Measurements from ENCODE around the gene EPHA3. TPM values are rescaled to one million over a fixed set of nuclear protein-coding genes. Genes with fewer than 3 reads are reported as not detected.

The EPHA3 gene
- total and polyA plus RNA-seq, 2 donors (not counting 3 experiments of a cell fraction or from before 2014, with no cell fraction given), result not detected

DNA sequence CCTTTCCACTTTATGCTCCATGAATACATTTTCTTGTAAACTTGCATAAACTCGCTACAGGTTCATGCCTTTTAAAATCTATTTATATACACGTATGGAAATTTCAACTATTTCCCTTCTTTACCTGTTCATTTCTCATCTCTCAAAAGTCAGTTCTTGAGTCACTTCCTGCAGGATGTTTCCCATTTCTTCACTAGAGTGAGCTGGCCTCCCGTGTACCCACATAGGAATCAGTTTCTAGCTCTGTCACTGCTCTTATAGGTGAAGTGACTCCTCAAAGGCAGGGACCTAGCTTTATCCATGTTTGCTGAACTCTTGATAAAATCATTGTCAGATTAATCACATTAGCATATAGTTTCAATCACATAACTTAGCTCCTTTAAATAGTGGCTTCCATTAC, 259.7 kb downstream of the EPHA3 start:
- no peaks in the 10 kb centered on the region for H3K4me1 ChIP-seq (ENCODE audit: control insufficient read depth, extremely low read depth, insufficient read depth, low read length)
- H3K36me3 ChIP-seq (ENCODE audit: control insufficient read depth in 2 of 2, extremely low read depth in 1 of 2, insufficient read depth in 2 of 2, low read length in 2 of 2), result no peaks in the 10 kb centered on the region
- dilution Hi-C loops (cut with MboI; ENCODE audit: extremely low pct_ligation_motif_present, low sequenced_read_pairs) (no loop called here), intact Hi-C loops (cut with micrococcal nuclease) (no loop called here)
- TF ChIP-seq GATA2 (IDR thresholded peaks at IDR 0.05; ENCODE audit: insufficient read depth, insufficient read length, low read depth, low read length) (no peak), POLR2A (IDR thresholded peaks at IDR 0.05; ENCODE audit: low read depth, low read length) (no peak), MYC (IDR thresholded peaks at IDR 0.05; ENCODE audit: low read depth, low read length) (no peak), EZH2 (IDR thresholded peaks at IDR 0.05; ENCODE audit: borderline replicate concordance, low read depth, low read length, severe bottlenecking) (no peak), JUN (IDR thresholded peaks at IDR 0.05; ENCODE audit: borderline replicate concordance, insufficient read depth, insufficient read length, low read depth) (no peak), FOS (IDR thresholded peaks at IDR 0.05; ENCODE audit: borderline replicate concordance, insufficient read depth, low read length) (no peak), POLR2AphosphoS5 (IDR thresholded peaks at IDR 0.05; ENCODE audit: insufficient read depth, low read depth, low read length) (no peak)
- TF ChIP-seq, protein P1, sequence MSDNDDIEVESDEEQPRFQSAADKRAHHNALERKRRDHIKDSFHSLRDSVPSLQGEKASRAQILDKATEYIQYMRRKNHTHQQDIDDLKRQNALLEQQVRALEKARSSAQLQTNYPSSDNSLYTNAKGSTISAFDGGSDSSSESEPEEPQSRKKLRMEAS (IDR thresholded peaks at IDR 0.05; ENCODE audit: insufficient read depth, insufficient read length), result no peak
- ChIA-PET CTCF (no interaction called here), POLR2A (no interaction called here)
- no peak overlapping the region for H2AFZ ChIP-seq (ENCODE audit: low read depth, low read length)
- BruUV-seq (replicated peaks), result no TSS peak
- H3K9me1 ChIP-seq (replicated peaks; ENCODE audit: control insufficient read depth, extremely low read depth, insufficient read depth, low read length), result no peaks in the 10 kb centered on the region
- no peaks in the 10 kb centered on the region for H3K79me2 ChIP-seq (ENCODE audit: control insufficient read depth, insufficient read depth, low read length)
- H3K27me3 ChIP-seq (ENCODE audit: control insufficient read depth in 2 of 2, insufficient read depth in 2 of 2, low read length in 2 of 2), result no peaks in the 10 kb centered on the region
- peaks cover 2% of the 10 kb centered on the region for H3K9me3 ChIP-seq (replicated peaks; ENCODE audit: control insufficient read depth, insufficient read depth, low read length)
- DNase-seq (ENCODE audit: low read depth, low spot score) (no peak), FAIRE-seq (no peak)
- no peak overlapping the region for H3K27ac ChIP-seq (ENCODE audit: insufficient read depth, low read depth, low read length)
- no peak overlapping the region for H3K4me2 ChIP-seq (ENCODE audit: insufficient read depth, low read length)
- no peak overlapping the region for H3K9ac ChIP-seq (replicated peaks; ENCODE audit: extremely low read depth, insufficient read depth, low read length)
- H3K4me3 ChIP-seq (replicated peaks in 1 of 3; ENCODE audit: insufficient read depth in 1 of 3, low read depth in 1 of 3, low read length in 3 of 3), result no peak overlapping the region
- H4K20me1 ChIP-seq (replicated peaks; ENCODE audit: control insufficient read depth, extremely low read depth, insufficient read depth, low read length), result no peaks in the 10 kb centered on the region

DNA sequence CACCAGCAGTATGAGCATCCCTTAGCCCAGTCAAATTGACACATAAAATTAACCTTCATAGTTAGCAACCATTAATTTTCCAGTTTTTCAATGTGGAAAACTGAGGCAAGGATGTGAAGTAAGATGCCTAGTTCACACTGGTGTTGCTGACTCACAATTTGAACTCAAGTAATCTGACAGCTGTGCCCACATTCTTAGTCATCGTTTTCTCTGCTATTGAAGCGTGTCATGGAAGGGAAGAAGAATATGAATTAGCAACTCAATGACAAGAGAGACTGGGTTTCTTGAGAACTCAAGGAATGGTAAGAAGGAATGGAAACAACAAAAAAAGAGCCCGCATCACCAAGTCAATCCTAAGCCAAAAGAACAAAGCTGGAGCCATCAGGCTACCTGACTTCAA, 261.4 kb downstream of the EPHA3 start:
- H3K27me3 ChIP-seq (ENCODE audit: control insufficient read depth in 2 of 2, insufficient read depth in 2 of 2, low read length in 2 of 2), result no peaks in the 10 kb centered on the region
- H3K36me3 ChIP-seq (ENCODE audit: control insufficient read depth in 2 of 2, extremely low read depth in 1 of 2, insufficient read depth in 2 of 2, low read length in 2 of 2), result no peaks in the 10 kb centered on the region
- no peak overlapping the region for H3K9ac ChIP-seq (replicated peaks; ENCODE audit: extremely low read depth, insufficient read depth, low read length)
- H3K4me1 ChIP-seq (ENCODE audit: control insufficient read depth, extremely low read depth, insufficient read depth, low read length), result no peaks in the 10 kb centered on the region
- FAIRE-seq, result no peak
- no peak for DNase-seq (ENCODE audit: low read depth, low spot score)
- H3K79me2 ChIP-seq (ENCODE audit: control insufficient read depth, insufficient read depth, low read length), result no peaks in the 10 kb centered on the region
- H3K4me3 ChIP-seq (replicated peaks in 1 of 3; ENCODE audit: insufficient read depth in 1 of 3, low read depth in 1 of 3, low read length in 3 of 3), result no peak overlapping the region
- no TSS peak for BruUV-seq (replicated peaks)
- H3K27ac ChIP-seq (ENCODE audit: insufficient read depth, low read depth, low read length), result no peak overlapping the region
- no peaks in the 10 kb centered on the region for H4K20me1 ChIP-seq (replicated peaks; ENCODE audit: control insufficient read depth, extremely low read depth, insufficient read depth, low read length)
- no peaks in the 10 kb centered on the region for H3K9me1 ChIP-seq (replicated peaks; ENCODE audit: control insufficient read depth, extremely low read depth, insufficient read depth, low read length)
- dilution Hi-C loops (cut with MboI; ENCODE audit: extremely low pct_ligation_motif_present, low sequenced_read_pairs), result no loop called here
- H3K4me2 ChIP-seq (ENCODE audit: insufficient read depth, low read length), result no peak overlapping the region
- ChIA-PET POLR2A (no interaction called here), CTCF (no interaction called here)
- no peak overlapping the region for H2AFZ ChIP-seq (ENCODE audit: low read depth, low read length)
- intact Hi-C loops (cut with micrococcal nuclease), result no loop called here
- TF ChIP-seq FOS (IDR thresholded peaks at IDR 0.05; ENCODE audit: borderline replicate concordance, insufficient read depth, low read length) (no peak), POLR2A (IDR thresholded peaks at IDR 0.05; ENCODE audit: low read depth, low read length) (no peak), POLR2AphosphoS5 (IDR thresholded peaks at IDR 0.05; ENCODE audit: insufficient read depth, low read depth, low read length) (no peak)
- TF ChIP-seq, protein P1 (IDR thresholded peaks at IDR 0.05; ENCODE audit: insufficient read depth, insufficient read length), result no peak
- no peaks in the 10 kb centered on the region for H3K9me3 ChIP-seq (replicated peaks; ENCODE audit: control insufficient read depth, insufficient read depth, low read length)
